ENCODE results near the gene POLD3.

Gene POLD3, protein sequence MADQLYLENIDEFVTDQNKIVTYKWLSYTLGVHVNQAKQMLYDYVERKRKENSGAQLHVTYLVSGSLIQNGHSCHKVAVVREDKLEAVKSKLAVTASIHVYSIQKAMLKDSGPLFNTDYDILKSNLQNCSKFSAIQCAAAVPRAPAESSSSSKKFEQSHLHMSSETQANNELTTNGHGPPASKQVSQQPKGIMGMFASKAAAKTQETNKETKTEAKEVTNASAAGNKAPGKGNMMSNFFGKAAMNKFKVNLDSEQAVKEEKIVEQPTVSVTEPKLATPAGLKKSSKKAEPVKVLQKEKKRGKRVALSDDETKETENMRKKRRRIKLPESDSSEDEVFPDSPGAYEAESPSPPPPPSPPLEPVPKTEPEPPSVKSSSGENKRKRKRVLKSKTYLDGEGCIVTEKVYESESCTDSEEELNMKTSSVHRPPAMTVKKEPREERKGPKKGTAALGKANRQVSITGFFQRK

GRCh38 chr11:74592441-74593362, at the start of gene POLD3:
TSS of gene POLD3 (plus strand) at chr11:74592582. CDS start at chr11:74592659, 77 bp downstream.
- DNase-seq (ENCODE audit: low read depth in 2 of 2, low spot score in 1 of 2): peak; percentile 86

DNA sequence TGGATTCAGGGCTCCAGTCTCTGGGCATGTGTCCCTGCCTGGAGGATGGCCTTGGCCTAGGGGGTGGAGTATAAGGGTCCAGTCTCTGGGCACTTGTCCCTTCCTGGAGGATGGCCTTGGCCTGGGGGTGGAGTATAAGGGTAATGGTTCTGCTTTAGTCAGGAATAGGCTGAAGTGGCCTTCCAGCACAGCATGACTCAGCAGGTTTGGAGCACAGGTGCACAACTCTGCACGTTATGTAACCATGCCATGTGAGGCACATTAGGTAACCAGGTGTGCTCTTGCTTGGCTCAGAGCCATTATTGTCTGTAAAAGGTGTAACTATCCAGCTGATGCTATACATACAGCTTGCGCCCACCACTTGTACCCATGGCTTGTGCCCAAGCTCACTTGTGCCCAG, 48.4 kb upstream of the POLD3 start:
- no peak for DNase-seq (ENCODE audit: low read depth in 2 of 2, low spot score in 1 of 2)

DNA sequence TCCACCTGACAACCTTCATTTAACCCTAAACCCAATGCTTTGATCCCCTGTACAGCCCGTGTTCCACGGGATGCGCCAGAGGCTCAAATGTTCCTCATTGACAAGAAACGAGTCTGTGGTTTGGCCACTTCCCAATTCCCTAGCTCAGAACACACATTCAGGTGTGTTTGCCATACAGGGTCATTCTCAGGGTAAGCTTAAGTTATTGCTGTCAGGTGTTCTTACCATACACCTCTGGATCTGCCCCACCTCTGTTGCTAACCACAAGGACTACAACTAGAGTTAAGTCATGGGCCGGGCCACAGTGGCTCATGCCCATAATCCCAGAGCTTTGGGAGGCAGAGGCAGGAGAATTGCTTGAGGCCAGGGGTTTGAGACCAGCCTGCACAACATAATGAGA, 45.6 kb upstream of the POLD3 start:
- no peak for DNase-seq (ENCODE audit: low read depth in 2 of 2, low spot score in 1 of 2)

DNA sequence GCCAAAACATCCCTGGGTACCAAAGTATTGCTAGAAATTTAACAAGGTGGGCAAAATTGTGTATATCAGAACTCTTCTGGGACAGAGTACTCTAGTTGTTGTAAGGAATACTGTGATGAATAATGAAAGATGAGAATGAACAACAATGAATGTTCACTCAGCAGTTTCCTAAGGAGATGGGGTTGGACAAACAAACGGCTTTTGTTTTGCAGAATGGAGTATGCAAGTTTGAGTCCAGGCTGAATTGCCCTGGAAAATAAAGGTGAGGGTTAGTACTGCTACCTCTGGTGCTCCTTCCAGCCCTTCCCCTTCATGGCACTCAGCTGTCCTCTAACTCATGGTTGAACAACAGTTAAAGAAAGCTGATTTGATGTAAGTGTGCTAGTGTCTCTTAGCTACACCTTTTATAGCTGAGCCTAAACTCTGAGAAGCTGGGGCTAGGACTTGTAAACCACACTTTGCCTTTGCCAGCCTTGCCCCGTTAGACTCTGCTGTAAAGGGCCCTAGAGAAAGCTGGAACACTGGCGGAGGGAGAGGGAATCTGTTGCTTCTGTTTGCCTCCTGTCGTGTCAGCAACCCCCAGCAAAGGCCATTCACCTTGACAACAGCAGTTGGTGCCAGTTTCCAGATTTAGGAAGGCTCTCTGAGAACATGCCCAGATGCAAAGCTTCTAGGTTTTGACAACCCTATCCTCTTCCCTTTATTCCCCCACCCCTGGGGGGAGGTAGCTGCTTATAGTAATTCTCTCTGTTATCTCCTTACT, 41.2 kb upstream of the POLD3 start:
- no peak for DNase-seq (ENCODE audit: low read depth in 2 of 2, low spot score in 1 of 2)

GRCh38 chr11:74551754-74552145, 40.6 kb upstream of the POLD3 start:
- no peak for DNase-seq (ENCODE audit: low read depth in 2 of 2, low spot score in 1 of 2)

DNA sequence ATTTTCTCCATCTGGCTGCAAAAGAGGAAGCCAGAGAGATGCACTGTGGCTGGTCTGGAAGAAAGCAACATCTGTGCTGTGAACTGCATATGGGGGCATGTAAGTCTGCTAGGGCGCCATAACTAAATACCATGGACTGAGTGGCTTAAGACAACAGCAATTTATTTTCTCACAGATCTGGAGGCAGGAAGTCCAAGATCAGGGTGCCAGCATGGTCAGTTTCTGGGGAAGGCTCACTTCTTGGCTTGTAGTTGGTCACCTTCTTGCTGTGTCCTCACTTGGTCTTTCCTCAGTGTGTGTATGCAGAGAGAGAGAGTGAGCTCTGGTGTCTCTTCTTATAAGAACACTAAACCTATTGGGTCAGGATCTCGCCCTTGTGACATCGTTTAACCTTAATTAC, 34.9 kb upstream of the POLD3 start:
- no peak for DNase-seq (ENCODE audit: low read depth in 2 of 2, low spot score in 1 of 2)

- DNase-seq (ENCODE audit: low read depth in 2 of 2, low spot score in 1 of 2): no peak
These were observed 33.1 kb upstream of the POLD3 start for GRCh38 chr11:74559110-74559933.

- DNase-seq (ENCODE audit: low read depth in 2 of 2, low spot score in 1 of 2): no peak
These were observed 32.5 kb upstream of the POLD3 start for GRCh38 chr11:74559934-74560309.

- no peak for DNase-seq (ENCODE audit: low read depth in 2 of 2, low spot score in 1 of 2)
These were observed 26.0 kb upstream of the POLD3 start for GRCh38 chr11:74566146-74566960.

GRCh38 chr11:74568028-74568427, 24.4 kb upstream of the POLD3 start:
- no peak for DNase-seq (ENCODE audit: low read depth in 2 of 2, low spot score in 1 of 2)

- DNase-seq (ENCODE audit: low read depth in 2 of 2, low spot score in 1 of 2): no peak
These were observed 21.9 kb upstream of the POLD3 start for GRCh38 chr11:74570266-74571061.

DNA sequence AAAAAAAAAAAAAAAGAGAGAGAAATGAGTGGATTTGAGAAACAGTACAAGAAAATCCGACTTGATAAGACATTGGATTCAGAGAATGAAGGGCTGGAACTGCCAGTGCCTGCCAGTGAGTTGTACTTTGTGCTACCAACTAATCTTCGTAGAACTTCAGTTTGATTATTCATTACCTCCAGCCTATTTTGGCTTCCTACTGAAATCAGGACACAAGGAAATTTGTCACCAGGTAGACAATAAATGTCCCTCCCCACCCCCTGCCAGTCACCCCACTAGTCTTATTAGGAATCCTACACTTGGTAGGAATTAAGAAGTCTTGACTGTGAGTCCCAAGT, 21.4 kb upstream of the POLD3 start:
- no peak for DNase-seq (ENCODE audit: low read depth in 2 of 2, low spot score in 1 of 2)

- DNase-seq (ENCODE audit: low read depth in 2 of 2, low spot score in 1 of 2): no peak
These were observed 20.0 kb upstream of the POLD3 start for GRCh38 chr11:74572349-74572748.

DNA sequence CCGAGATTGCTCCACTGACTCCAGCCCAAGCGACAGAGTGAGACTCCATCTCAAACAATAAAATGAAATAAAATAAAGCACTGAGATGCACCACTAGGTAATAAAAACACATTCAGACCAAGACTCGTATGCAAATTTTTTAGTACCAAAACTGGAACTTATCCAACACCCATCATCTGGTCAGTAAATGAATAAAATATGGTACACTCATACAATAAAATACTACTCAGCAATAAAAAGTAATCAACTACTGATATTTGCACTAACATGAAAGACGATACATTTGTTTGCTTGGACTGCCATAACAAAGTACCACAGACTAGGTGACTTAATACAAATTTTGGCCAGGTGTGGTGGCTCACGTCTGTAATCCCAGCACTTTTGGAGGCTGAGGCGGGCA, 17.8 kb upstream of the POLD3 start:
- no peak for DNase-seq (ENCODE audit: low read depth in 2 of 2, low spot score in 1 of 2)

DNA sequence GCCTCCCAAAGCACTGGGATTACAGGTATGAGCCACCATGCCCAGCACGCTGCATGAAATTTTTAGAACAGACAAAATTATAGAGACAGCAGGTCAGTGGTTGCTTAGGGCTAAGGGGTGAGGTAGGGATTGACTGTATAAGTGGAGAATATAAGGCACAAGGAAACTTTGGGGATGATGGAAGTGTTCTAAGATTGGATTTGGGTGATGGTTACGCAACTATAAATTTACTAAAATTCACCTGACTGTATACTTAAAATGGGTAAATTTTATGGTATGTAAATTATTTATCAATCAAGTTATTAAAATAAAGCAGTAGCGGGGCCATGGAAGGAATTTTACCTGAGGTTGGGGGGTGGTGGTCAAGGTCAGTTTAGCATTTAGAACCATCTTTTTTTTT, 16.4 kb upstream of the POLD3 start:
- DNase-seq (ENCODE audit: low read depth in 2 of 2, low spot score in 1 of 2): no peak

- DNase-seq (ENCODE audit: low read depth in 2 of 2, low spot score in 1 of 2): no peak
These were observed 15.2 kb upstream of the POLD3 start for GRCh38 chr11:74577181-74577580.

GRCh38 chr11:74577624-74578396, 14.6 kb upstream of the POLD3 start:
- DNase-seq (ENCODE audit: low read depth in 2 of 2, low spot score in 1 of 2): no peak

DNA sequence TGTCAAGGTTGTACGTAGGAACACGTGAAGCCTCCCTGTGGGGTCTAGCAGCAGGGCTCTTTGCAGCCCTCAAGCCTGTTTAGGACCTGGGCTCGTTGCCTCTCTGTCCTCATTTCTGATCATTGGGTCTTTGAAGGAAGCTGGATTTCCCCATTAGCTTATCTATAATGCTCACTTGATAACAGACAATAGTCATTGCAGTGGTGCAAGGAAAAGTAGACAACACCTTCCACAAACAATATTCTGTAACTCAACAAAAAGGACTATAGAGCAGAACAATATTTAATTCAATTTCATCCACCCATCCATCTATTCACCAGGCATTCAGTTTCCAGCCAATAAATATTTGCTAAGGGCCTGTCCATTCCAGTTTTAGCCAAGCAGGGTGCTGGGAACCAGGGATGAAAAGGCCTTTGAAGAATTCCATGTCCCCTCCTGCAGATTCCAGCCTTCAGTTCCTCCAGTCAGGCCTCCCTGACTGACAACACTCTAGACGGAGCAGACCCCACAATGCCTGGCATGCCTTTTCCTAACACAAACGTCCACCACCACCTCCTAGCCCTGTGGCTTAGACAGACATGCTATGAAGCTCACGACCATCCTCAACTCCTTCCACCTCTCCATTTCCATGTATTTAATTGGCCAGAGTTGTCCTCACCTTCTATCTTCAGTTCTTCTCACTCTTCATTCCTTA, 12.7 kb upstream of the POLD3 start:
- DNase-seq (ENCODE audit: low read depth in 2 of 2, low spot score in 1 of 2): no peak
